HG03097 (cell line): ENCODE results near the gene SART1.
"Not testable (repeated sequence)": the region's sequence is repeated elsewhere in the genome, so short reads cannot be mapped to it uniquely, and the experiment has no call there.

Source experiments
- ATAC-seq: cut with Tn5 transposase; IDR thresholded peaks from one replicate; pipeline ENCODE4 v1.9.1; 2021; ENCODE audit not compliant: unreplicated experiment, low FRiP score

The SART1 gene

GRCh38 chr11:65931773-65932557 lies 29.6 kb upstream of the SART1 start:
- no peak for ATAC-seq

- no peak for ATAC-seq
These were observed 29.0 kb upstream of the SART1 start for GRCh38 chr11:65932558-65932919.

- no peak for ATAC-seq
These were observed 27.5 kb upstream of the SART1 start for GRCh38 chr11:65934014-65934413.

- no peak for ATAC-seq
These were observed 23.8 kb upstream of the SART1 start for GRCh38 chr11:65937766-65938165.

GRCh38 chr11:65941720-65942310 lies 19.7 kb upstream of the SART1 start:
- ATAC-seq: no peak

GRCh38 chr11:65942531-65942930 lies 19.0 kb upstream of the SART1 start:
- ATAC-seq: no peak

GRCh38 chr11:65944191-65944590 lies 17.3 kb upstream of the SART1 start:
- no peak for ATAC-seq

- ATAC-seq: no peak
These were observed 16.8 kb upstream of the SART1 start for GRCh38 chr11:65944767-65945166.

GRCh38 chr11:65945430-65945911 lies 16.1 kb upstream of the SART1 start, which contains the start of gene TSGA10IP:
Gene TSGA10IP, plus strand, starts transcription at chr11:65945480. Its CDS starts 196 bp downstream, at chr11:65945676.
- ATAC-seq: no peak

GRCh38 chr11:65945941-65946558 lies 15.5 kb upstream of the SART1 start:
- ATAC-seq: no peak

- no peak for ATAC-seq
These were observed 14.9 kb upstream of the SART1 start for GRCh38 chr11:65946655-65947054.

- no peak for ATAC-seq
These were observed 14.4 kb upstream of the SART1 start for GRCh38 chr11:65947133-65947532.

- ATAC-seq: no peak
These were observed 13.9 kb upstream of the SART1 start for GRCh38 chr11:65947603-65948125.

- not testable (repeated sequence) for ATAC-seq
These were observed 10.8 kb upstream of the SART1 start for GRCh38 chr11:65950711-65951110.

GRCh38 chr11:65951641-65952040 lies 9.9 kb upstream of the SART1 start:
- not testable (repeated sequence) for ATAC-seq

GRCh38 chr11:65952052-65952521 lies 9.4 kb upstream of the SART1 start:
- ATAC-seq: no peak

- no peak for ATAC-seq
These were observed 8.1 kb upstream of the SART1 start for GRCh38 chr11:65953471-65953870.

GRCh38 chr11:65954771-65955170 lies 6.8 kb upstream of the SART1 start:
- no peak for ATAC-seq

GRCh38 chr11:65958291-65958690 lies 3.2 kb upstream of the SART1 start:
- no peak for ATAC-seq

- ATAC-seq: no peak
These were observed 2.6 kb upstream of the SART1 start for GRCh38 chr11:65958774-65959420.

GRCh38 chr11:65960824-65961266 lies 689 bp upstream of the SART1 start:
- no peak for ATAC-seq
